Astrocyte (in vitro differentiated cells and primary cell): ENCODE measurements around the gene SCN1A.

Source experiments
- CTCF ChIP-seq: IDR thresholded peaks from 2 replicates; pipeline ENCODE4 v1.5.1; 2011; ENCODE audit warnings: low read depth, mild to moderate bottlenecking, inconsistent platforms, low read length, moderate library complexity; ENCODE audit not compliant: insufficient read depth
- EZH2 ChIP-seq: IDR thresholded peaks from 2 replicates; pipeline ENCODE4 v1.6.1; 2012; ENCODE audit warnings: mild to moderate bottlenecking, low read length, inconsistent platforms; ENCODE audit not compliant: insufficient read depth

- TF ChIP-seq CTCF = no peak
- TF ChIP-seq EZH2 = no peak
These were observed 27.8 kb upstream of the SCN1A start for GRCh38 chr2:166155589-166155988.
